ENCODE data around the gene FICD. TPM values are rescaled to one million over a fixed set of nuclear protein-coding genes. Genes with fewer than 3 reads are reported as not detected.

Gene FICD
- total RNA-seq, 1 experiment from 2014 or later: 3.6 TPM

GRCh38 chr12:108509806-108510205 is 5.3 kb upstream of the FICD start:
- BruUV-seq (replicated peaks): no TSS peak
- intact Hi-C loops (cut with micrococcal nuclease; ENCODE audit: unreplicated experiment): loop anchor here (10.0 kb wide), 1 partner anchor 445 kb away; no protein-coding TSS in a partner anchor
- Histone ChIP-seq H3K9me3 (no peaks in the 10 kb centered on the region; the same call in 1 of the 2 replicates), H3K27me3 (replicated peaks; ENCODE audit: control insufficient read depth, insufficient read depth, low read length) (no peaks in the 10 kb centered on the region), H3K4me3 (ENCODE audit: low read depth, low read length) (no peak overlapping the region), H3K4me1 (no peaks in the 10 kb centered on the region), H3K36me3 (ENCODE audit: control insufficient read depth, insufficient read depth, low read length) (no peaks in the 10 kb centered on the region)
- peaks cover 6% of the 10 kb centered on the region for H3K27me3 Mint-ChIP-seq (ENCODE audit: insufficient read depth, unreplicated experiment)
- no peaks in the 10 kb centered on the region for H3K4me1 Mint-ChIP-seq (ENCODE audit: low read depth, unreplicated experiment)
- no peaks in the 10 kb centered on the region for H3K9me3 Mint-ChIP-seq (ENCODE audit: unreplicated experiment)
- no peak overlapping the region for H3K27ac Mint-ChIP-seq (ENCODE audit: unreplicated experiment)
- no peak overlapping the region for H3K4me3 Mint-ChIP-seq (ENCODE audit: unreplicated experiment)
- DNase-seq: no peak
- no peak for TF ChIP-seq CTCF (IDR thresholded peaks at IDR 0.05; ENCODE audit: insufficient read depth in 1 of 2, low read depth in 1 of 2, low read length in 1 of 2, severe bottlenecking in 1 of 2, unreplicated experiment in 1 of 2)
- CTCF ChIA-PET: no interaction called here
- peaks cover 8% of the 10 kb centered on the region for H3K36me3 Mint-ChIP-seq (ENCODE audit: insufficient read depth, unreplicated experiment)
- POLR2A ChIA-PET: no interaction called here

DNA sequence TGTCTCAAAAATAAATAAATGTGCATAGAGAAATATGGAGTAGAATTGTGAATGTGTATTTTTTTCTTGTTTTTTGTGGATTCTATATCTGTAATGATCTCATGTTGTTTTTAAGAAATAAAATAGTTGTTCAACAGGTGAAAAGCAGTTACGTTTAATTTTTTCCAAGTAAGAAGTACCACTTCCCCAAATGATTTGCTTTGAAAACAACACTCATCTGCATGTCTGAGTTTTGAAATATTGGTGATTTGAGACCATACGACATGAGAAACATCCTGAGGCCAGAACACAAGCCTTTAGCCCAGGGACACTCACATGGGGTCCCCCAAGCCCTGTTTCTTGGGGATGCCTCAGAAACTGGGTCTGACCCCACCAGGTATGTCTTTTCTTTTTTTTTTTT is 4.2 kb upstream of the FICD start:
- Histone ChIP-seq H3K4me3 (ENCODE audit: low read depth, low read length) (no peak overlapping the region), H3K9me3 (no peaks in the 10 kb centered on the region; the same call in 1 of the 2 replicates), H3K27me3 (replicated peaks; ENCODE audit: control insufficient read depth, insufficient read depth, low read length) (no peaks in the 10 kb centered on the region), H3K4me1 (no peaks in the 10 kb centered on the region), H3K36me3 (ENCODE audit: control insufficient read depth, insufficient read depth, low read length) (no peaks in the 10 kb centered on the region)
- Mint-ChIP-seq H3K9me3 (ENCODE audit: unreplicated experiment) (no peaks in the 10 kb centered on the region), H3K27ac (ENCODE audit: unreplicated experiment) (no peak overlapping the region), H3K4me3 (ENCODE audit: unreplicated experiment) (no peak overlapping the region), H3K36me3 (ENCODE audit: insufficient read depth, unreplicated experiment) (peaks cover 18% of the 10 kb centered on the region), H3K4me1 (ENCODE audit: low read depth, unreplicated experiment) (peaks cover 3% of the 10 kb centered on the region), H3K27me3 (ENCODE audit: insufficient read depth, unreplicated experiment) (peaks cover 6% of the 10 kb centered on the region)
- intact Hi-C loops (cut with micrococcal nuclease; ENCODE audit: unreplicated experiment): loop anchor here (10.0 kb wide), 1 partner anchor 446 kb away; no protein-coding TSS in a partner anchor
- ChIA-PET CTCF (no interaction called here), POLR2A (no interaction called here)
- BruUV-seq (replicated peaks): no TSS peak
- DNase-seq: no peak
- TF ChIP-seq CTCF (IDR thresholded peaks at IDR 0.05; ENCODE audit: insufficient read depth in 1 of 2, low read depth in 1 of 2, low read length in 1 of 2, severe bottlenecking in 1 of 2, unreplicated experiment in 1 of 2): no peak

GRCh38 chr12:108511633-108512540 is 3.2 kb upstream of the FICD start:
- H3K36me3 ChIP-seq (ENCODE audit: control insufficient read depth, insufficient read depth, low read length): no peaks in the 10 kb centered on the region
- H3K27me3 Mint-ChIP-seq (ENCODE audit: insufficient read depth, unreplicated experiment): peaks cover 6% of the 10 kb centered on the region
- DNase-seq: peak; percentile 66 to 77
- H3K4me3 ChIP-seq (ENCODE audit: low read depth, low read length): no peak overlapping the region
- H3K27me3 ChIP-seq (replicated peaks; ENCODE audit: control insufficient read depth, insufficient read depth, low read length): no peaks in the 10 kb centered on the region
- TF ChIP-seq CTCF (IDR thresholded peaks at IDR 0.05; ENCODE audit: insufficient read depth in 1 of 2, low read depth in 1 of 2, low read length in 1 of 2, severe bottlenecking in 1 of 2, unreplicated experiment in 1 of 2): peak; percentile 78 to 89
- peaks cover 12% of the 10 kb centered on the region for H3K4me1 Mint-ChIP-seq (ENCODE audit: low read depth, unreplicated experiment)
- intact Hi-C loops (cut with micrococcal nuclease; ENCODE audit: unreplicated experiment): loop anchor here (1.0 to 10.0 kb wide), 5 partner anchors 55 to 594 kb away; no protein-coding TSS in a partner anchor
- H3K36me3 Mint-ChIP-seq (ENCODE audit: insufficient read depth, unreplicated experiment): peaks cover 28% of the 10 kb centered on the region
- no peaks in the 10 kb centered on the region; the same call in 1 of the 2 replicates for H3K9me3 ChIP-seq
- H3K27ac Mint-ChIP-seq (ENCODE audit: unreplicated experiment): no peak overlapping the region
- no peaks in the 10 kb centered on the region for H3K4me1 ChIP-seq
- H3K4me3 Mint-ChIP-seq (ENCODE audit: unreplicated experiment): no peak overlapping the region
- BruUV-seq (replicated peaks): no TSS peak
- H3K9me3 Mint-ChIP-seq (ENCODE audit: unreplicated experiment): no peaks in the 10 kb centered on the region
- ChIA-PET POLR2A (no interaction called here), CTCF (interaction anchor here (0.6 to 1.0 kb wide), 4 partner anchors 50 to 825 kb away, joined by 3 to 4 read pairs (median 4); partner anchors contain the start of gene ISCU)
